HepG2 (cell line): ENCODE results near the gene SINHCAF. TPM values are rescaled to one million over a fixed set of nuclear protein-coding genes. Genes with fewer than 3 reads are reported as not detected.
A peak's percentile ranks its signal among the peaks of the same experiment; 100 is the strongest.

ENCODE experiments used
- ATAC-seq: fragments of 200-7000 bp; cut with Tn5 transposase; 3 replicates; pipeline ENCODE4 v1.9.1; 2020; ENCODE audit warnings: mild to moderate bottlenecking, moderate library complexity
- BruUV-seq: library from RNA; stranded (reverse); fragments of 400-500 nt; replicated peaks from 2 replicates; lab custom pipeline; 2021; lab: Mats Ljungman, UMichigan
- CTCF ChIA-PET: fragments of 300-600 bp; formaldehyde crosslinking; extraction: SDS; loops from one replicate; lab custom pipeline; 2021; ENCODE audit warnings: low total read pairs, inconsistent platforms, low intra/inter-chr PET ratio; lab: Yijun Ruan, JAX
- POLR2A ChIA-PET: fragments of 350-600 bp; sonication (Branson Sonifier 250); formaldehyde crosslinking; loops from one replicate; lab custom pipeline; 2020; ENCODE audit warnings: antibody characterized with exemption, inconsistent platforms; lab: Yijun Ruan, JAX
- DNase-seq: peaks from one replicate; pipeline ENCODE4 v3.0.0-alpha.2; 2015; ENCODE audit warnings: low spot score
- FAIRE-seq: peaks from 3 replicates; lab custom pipeline; 2011; peaks lifted over from hg19 to GRCh38; lab: Jason Lieb, UNC
- H2AFZ ChIP-seq: one replicate; pipeline ENCODE4 v1.6.1; 2011; ENCODE audit warnings: low read length, inconsistent platforms
- H3K27ac ChIP-seq: fragments of 300-600 bp; 3 replicates; pipeline ENCODE4 v1.8.0; 2011; ENCODE audit warnings: mixed run types, mild to moderate bottlenecking, mixed read lengths, low read length, inconsistent platforms; ENCODE audit not compliant: insufficient read depth; ENCODE audit errors: extremely low read length
- H3K27me3 ChIP-seq, 2 experiments: fragments of 200-600 bp in 1 of 2; 2 replicates in 1 of 2; 3 replicates in 1 of 2; pipeline versions ENCODE4 v1.6.0 to v1.8.0; 2011; ENCODE audit warnings: low read length in 2 of 2, mild to moderate bottlenecking in 2 of 2, moderate library complexity in 2 of 2, inconsistent platforms in 1 of 2; ENCODE audit not compliant: insufficient read depth in 2 of 2, control insufficient read depth in 1 of 2
- H3K36me3 ChIP-seq, 2 experiments: fragments of 200-600 bp in 1 of 2; replicated peaks in 1 of 2; 2 replicates in 1 of 2; 3 replicates in 1 of 2; pipeline versions ENCODE4 v1.5.1 to v1.8.0; 2011; ENCODE audit warnings: low read length in 2 of 2, inconsistent platforms in 1 of 2; ENCODE audit not compliant: insufficient read depth in 2 of 2, control insufficient read depth in 1 of 2
- H3K4me1 ChIP-seq: 2 replicates; pipeline ENCODE4 v1.5.1; 2012; ENCODE audit warnings: low read length, inconsistent platforms; ENCODE audit not compliant: insufficient read depth
- H3K4me2 ChIP-seq: 2 replicates; pipeline ENCODE4 v1.6.0; 2011; ENCODE audit warnings: low read depth, low read length, inconsistent platforms
- H3K4me3 ChIP-seq, 3 experiments: fragments of 200-600 bp in 1 of 3; sonication (generic), shearing (Covaris generic) in 1 of 3; replicated peaks in 1 of 3; 2 replicates each; pipeline ENCODE4 v1.5.1; 2011 to 2016; ENCODE audit warnings: low read length in 3 of 3, inconsistent platforms in 2 of 3, low read depth in 2 of 3, mild to moderate bottlenecking in 2 of 3, control low read depth in 1 of 3, mixed read lengths in 1 of 3; ENCODE audit not compliant: insufficient read depth in 1 of 3
- H3K79me2 ChIP-seq: one replicate; pipeline ENCODE4 v1.6.1; 2011; ENCODE audit warnings: low read length, inconsistent platforms; ENCODE audit not compliant: insufficient read depth
- H3K9ac ChIP-seq: 2 replicates; pipeline ENCODE4 v1.6.0; 2011; ENCODE audit warnings: mild to moderate bottlenecking, low read depth, low read length, inconsistent platforms; ENCODE audit not compliant: insufficient read depth
- H3K9me3 ChIP-seq: 2 replicates; pipeline ENCODE4 v1.5.1; 2012; ENCODE audit warnings: mild to moderate bottlenecking, low read length
- H4K20me1 ChIP-seq: 2 replicates; pipeline ENCODE4 v1.6.0; 2011; ENCODE audit warnings: inconsistent platforms, mild to moderate bottlenecking, low read length, moderate library complexity; ENCODE audit not compliant: insufficient read depth
- ESRRA ChIP-seq: sonication (generic); formaldehyde crosslinking; IDR thresholded peaks from 2 replicates; pipeline ENCODE4 v1.5.1; 2020; ENCODE audit warnings: mild to moderate bottlenecking, low read depth, missing genetic modification reagents
- FLYWCH1 ChIP-seq: sonication (generic); formaldehyde crosslinking; IDR thresholded peaks from 2 replicates; pipeline ENCODE4 v1.8.1; 2023; ENCODE audit warnings: mild to moderate bottlenecking, missing genetic modification reagents
- GRHL1 ChIP-seq: sonication (generic); formaldehyde crosslinking; conservative IDR thresholded peaks from 2 replicates; pipeline ENCODE4 v1.8.0; 2022; ENCODE audit warnings: missing genetic modification reagents
- KDM3A ChIP-seq: IDR thresholded peaks from 2 replicates; pipeline ENCODE4 v1.6.1; 2018; ENCODE audit warnings: low read depth, missing compliant biosample characterization
- MYC ChIP-seq: sonication (generic); formaldehyde crosslinking; IDR thresholded peaks from 2 replicates; pipeline ENCODE4 v1.9.0; 2021; ENCODE audit warnings: missing genetic modification reagents, borderline replicate concordance
- RBAK ChIP-seq: sonication (generic); formaldehyde crosslinking; IDR thresholded peaks from 2 replicates; pipeline ENCODE4 v1.5.1; 2020; ENCODE audit warnings: mild to moderate bottlenecking, missing genetic modification reagents
- RBM22 ChIP-seq: fragments of 200-400 bp; formaldehyde crosslinking; optimal IDR thresholded peaks from 2 replicates; pipeline ENCODE3; 2017; ENCODE audit warnings: mild to moderate bottlenecking, low read length, moderate library complexity
- RELA ChIP-seq: sonication (generic); formaldehyde crosslinking; IDR thresholded peaks from 2 replicates; pipeline ENCODE4 v1.4.0; 2020; ENCODE audit warnings: missing genetic modification reagents
- ZBTB38 ChIP-seq: sonication (generic); formaldehyde crosslinking; IDR thresholded peaks from 2 replicates; pipeline ENCODE4 v1.5.1; 2020; ENCODE audit warnings: mild to moderate bottlenecking, missing genetic modification reagents
- ZFYVE20 ChIP-seq: sonication (generic); formaldehyde crosslinking; IDR thresholded peaks from 2 replicates; pipeline ENCODE4 v1.8.0; 2023; ENCODE audit warnings: low read depth, mild to moderate bottlenecking, moderate library complexity, missing genetic modification reagents, borderline replicate concordance
- ZNF225 ChIP-seq: sonication (generic); formaldehyde crosslinking; IDR thresholded peaks from 2 replicates; pipeline ENCODE4 v1.4.0; 2020; ENCODE audit warnings: mild to moderate bottlenecking, missing genetic modification reagents
- ZNF337 ChIP-seq: sonication (generic); formaldehyde crosslinking; IDR thresholded peaks from 2 replicates; pipeline ENCODE4 v1.5.1; 2020; ENCODE audit warnings: missing genetic modification reagents, low read depth, mild to moderate bottlenecking, borderline replicate concordance
- ZNF546 ChIP-seq: sonication (generic); formaldehyde crosslinking; conservative IDR thresholded peaks from 2 replicates; pipeline ENCODE4 v1.8.1; 2023; ENCODE audit warnings: mild to moderate bottlenecking, missing genetic modification reagents
- ZNF670 ChIP-seq: sonication (generic); formaldehyde crosslinking; IDR thresholded peaks from 2 replicates; pipeline ENCODE4 v1.8.0; 2022; ENCODE audit warnings: mild to moderate bottlenecking, missing genetic modification reagents, borderline replicate concordance
- WGBS: methylation state at CpG from one replicate; pipeline ENCODE4 v1.1.6; 2017; ENCODE audit warnings: low lambda C conversion rate; 5-methylcytosine and 5-hydroxymethylcytosine counted together
- in situ Hi-C: cut with HindIII; loops from 2 replicates; pipeline ENCODE4 v1.10.0; 2017; ENCODE audit warnings: low pct_unique_long_range_greater_than_20kb; ENCODE audit not compliant: extremely low pct_ligation_motif_present
- intact Hi-C: fragments of 100-400 bp; cut with micrococcal nuclease; formaldehyde crosslinking; loops from one replicate; pipeline ENCODE4 v1.10.0; 2022; ENCODE audit not compliant: unreplicated experiment
- polyA plus RNA-seq, 8 experiments: library from polyadenylated mRNA; depleted of rRNA in 3 of 8; stranded (reverse) in 7 of 8; unstranded in 1 of 8; fragments of >200 nt; fragmentation: Illumina TruSeq in 4 of 8; extraction: Trizol in 4 of 8; gene quantifications; 2 replicates each; pipeline versions ENCODE4 v1.2.1 to v1.2.3, GENCODE V29; 2011 to 2016; ENCODE audit warnings: low read depth in 4 of 8, missing spikeins in 1 of 8, mixed read lengths in 1 of 8; ENCODE audit not compliant: insufficient read depth in 1 of 8
- total RNA-seq, 5 experiments: library from RNA; depleted of rRNA; stranded (reverse); fragments of >200 nt; fragmentation: Illumina TruSeq; extraction: Trizol; gene quantifications; 2 replicates each; pipeline ENCODE4 v1.2.3, GENCODE V29; 2016; ENCODE audit warnings: low read depth in 1 of 5
- TF ChIP-seq, protein P1 (sequence below): sonication (generic); formaldehyde crosslinking; IDR thresholded peaks from 2 replicates; pipeline ENCODE4 v1.5.0; 2020; ENCODE audit warnings: mild to moderate bottlenecking, missing genetic modification reagents

The SINHCAF gene
- total and polyA plus RNA-seq, 2 of the 13 experiments (the other 11 are each of a cell fraction or from before 2014, with no cell fraction given) = 54.6 to 97.8 TPM

- H3K4me1 ChIP-seq = no peaks in the 10 kb centered on the region
- H3K27ac ChIP-seq = no peak overlapping the region
- no peak overlapping the region for H3K9ac ChIP-seq
- no peaks in the 10 kb centered on the region for H3K9me3 ChIP-seq
- H3K4me2 ChIP-seq = no peak overlapping the region
- ChIA-PET POLR2A (interaction anchor here (1.3 kb wide), 1 partner anchor 53 kb away, joined by 3 read pairs; the partner anchor contains the start of gene SINHCAF), CTCF (interaction anchor here (1.3 kb wide), 1 partner anchor 426 kb away, joined by 3 read pairs; no protein-coding TSS in a partner anchor)
- TF ChIP-seq ZFYVE20 (CRISPR knock-in tag) (no peak), RBM22 (peak; percentile 33)
- TF ChIP-seq, protein P1, sequence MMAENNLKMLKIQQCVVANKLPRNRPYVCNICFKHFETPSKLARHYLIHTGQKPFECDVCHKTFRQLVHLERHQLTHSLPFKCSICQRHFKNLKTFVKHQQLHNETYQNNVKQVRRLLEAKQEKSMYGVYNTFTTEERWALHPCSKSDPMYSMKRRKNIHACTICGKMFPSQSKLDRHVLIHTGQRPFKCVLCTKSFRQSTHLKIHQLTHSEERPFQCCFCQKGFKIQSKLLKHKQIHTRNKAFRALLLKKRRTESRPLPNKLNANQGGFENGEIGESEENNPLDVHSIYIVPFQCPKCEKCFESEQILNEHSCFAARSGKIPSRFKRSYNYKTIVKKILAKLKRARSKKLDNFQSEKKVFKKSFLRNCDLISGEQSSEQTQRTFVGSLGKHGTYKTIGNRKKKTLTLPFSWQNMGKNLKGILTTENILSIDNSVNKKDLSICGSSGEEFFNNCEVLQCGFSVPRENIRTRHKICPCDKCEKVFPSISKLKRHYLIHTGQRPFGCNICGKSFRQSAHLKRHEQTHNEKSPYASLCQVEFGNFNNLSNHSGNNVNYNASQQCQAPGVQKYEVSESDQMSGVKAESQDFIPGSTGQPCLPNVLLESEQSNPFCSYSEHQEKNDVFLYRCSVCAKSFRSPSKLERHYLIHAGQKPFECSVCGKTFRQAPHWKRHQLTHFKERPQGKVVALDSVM = peak; percentile 30; the same call in 1 of the 2 replicates
- 93% methylated on average over 4 of the region's 4 CpGs for WGBS
- FAIRE-seq (no peak), ATAC-seq (peak; percentile 25), DNase-seq (no peak)
- H3K79me2 ChIP-seq = no peaks in the 10 kb centered on the region
- in situ Hi-C loops (no loop called here), intact Hi-C loops (loop anchor here (1.0 kb wide), 1 partner anchor 421 kb away; no protein-coding TSS in a partner anchor)
- no peaks in the 10 kb centered on the region for H3K27me3 ChIP-seq
- peaks cover 0 to 2% of the 10 kb centered on the region in 2 experiments; a peak in 1 of 5 replicates for H3K36me3 ChIP-seq
- no TSS peak for BruUV-seq
- no peaks in the 10 kb centered on the region for H4K20me1 ChIP-seq
- H2AFZ ChIP-seq = no peak overlapping the region
- H3K4me3 ChIP-seq = no peak overlapping the region
These were observed 53.2 kb downstream of the SINHCAF start for GRCh38 chr12:31272607-31273225.

DNA sequence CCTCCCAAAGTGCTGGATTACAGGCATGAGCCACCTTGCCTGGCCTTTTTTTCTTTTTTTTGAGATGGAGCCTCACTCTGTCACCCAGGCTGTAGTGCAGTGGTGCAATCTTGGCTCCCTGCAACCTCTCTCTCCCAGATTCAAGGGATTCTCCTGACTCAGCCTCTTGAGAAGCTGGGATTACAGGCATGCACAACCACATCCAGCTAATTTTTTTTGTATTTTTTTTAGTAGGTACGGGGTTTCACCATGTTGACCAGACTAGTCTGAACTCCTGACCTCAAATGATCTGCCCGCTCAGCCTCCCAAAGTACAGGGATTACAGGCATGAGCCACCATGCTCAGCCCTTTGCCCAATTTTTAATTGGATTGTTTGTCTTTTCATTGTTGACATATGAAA, 58.0 kb downstream of the SINHCAF start:
- BruUV-seq = no TSS peak
- Histone ChIP-seq H3K4me2 (no peak overlapping the region), H4K20me1 (no peaks in the 10 kb centered on the region), H3K79me2 (no peaks in the 10 kb centered on the region), H3K36me3 (no peaks in the 10 kb centered on the region), H3K27me3 (no peaks in the 10 kb centered on the region), H3K27ac (no peak overlapping the region), H3K9ac (no peak overlapping the region), H2AFZ (no peak overlapping the region), H3K4me1 (no peaks in the 10 kb centered on the region), H3K9me3 (no peaks in the 10 kb centered on the region), H3K4me3 (no peak overlapping the region)
- DNase-seq (no peak), FAIRE-seq (no peak), ATAC-seq (no peak)
- POLR2A ChIA-PET = no interaction called here
- WGBS = 82% methylated on average over 2 of the region's 2 CpGs
- in situ Hi-C loops (no loop called here), intact Hi-C loops (no loop called here)
- CTCF ChIA-PET = no interaction called here
- TF ChIP-seq RELA (no peak), FLYWCH1 (CRISPR knock-in tag) (no peak), ZBTB38 (CRISPR knock-in tag) (no peak), GRHL1 (CRISPR knock-in tag) (no peak), ESRRA (CRISPR knock-in tag) (no peak), ZNF670 (CRISPR knock-in tag) (no peak), ZNF546 (no peak), ZNF337 (no peak), ZNF225 (no peak), RBAK (CRISPR knock-in tag) (no peak), KDM3A (CRISPR knock-in tag) (no peak), MYC (no peak)
- TF ChIP-seq, all 625 proteins: peak for 0
